ENCODE measurements around the gene KIR2DL3.

GRCh38 chr19:54728167-54728566, 10.1 kb upstream of the KIR2DL3 start:
- TF ChIP-seq HCFC1 (IDR thresholded peaks at IDR 0.05; ENCODE audit: low read depth, low read length) (no peak), NR2C2 (CRISPR knock-in tag; IDR thresholded peaks at IDR 0.05; ENCODE audit: borderline replicate concordance) (no peak), FOXJ3 (CRISPR knock-in tag; IDR thresholded peaks at IDR 0.05; ENCODE audit: borderline replicate concordance) (no peak)

Data from HepG2 (cell line).